B cell (primary cell): ENCODE data around the gene CCR2. TPM values are rescaled to one million over a fixed set of nuclear protein-coding genes. Genes with fewer than 3 reads are reported as not detected.
A peak's percentile ranks its signal among the peaks of the same experiment; 100 is the strongest.

Experiments used
- ATAC-seq: fragments of 200-7000 bp; cut with Tn5 transposase; one replicate; pipeline ENCODE4 v1.10.0; 2021; ENCODE audit warnings: low read depth, mild to moderate bottlenecking, moderate number of reproducible peaks, moderate library complexity
- CTCF ChIA-PET: fragments of 350-600 bp; sonication (Branson Sonifier 250); formaldehyde crosslinking; loops from one replicate; lab custom pipeline; 2021; ENCODE audit warnings: antibody characterized with exemption, inconsistent platforms; lab: Charles Lee
- POLR2A ChIA-PET: fragments of 350-600 bp; sonication (Branson Sonifier 250); formaldehyde crosslinking; loops from one replicate; lab custom pipeline; 2021; ENCODE audit warnings: antibody characterized with exemption; lab: Charles Lee
- DNase-seq: peaks from one replicate; pipeline ENCODE4 v3.0.0; 2013
- H2AFZ ChIP-seq: 2 replicates; pipeline ENCODE4 v1.6.1; 2012; ENCODE audit warnings: mild to moderate bottlenecking, low read depth, low read length; ENCODE audit not compliant: insufficient read depth, poor library complexity, severe bottlenecking
- H3K27ac ChIP-seq, 2 donors: 1 replicate in 1 of 2; 2 replicates in 1 of 2; pipeline ENCODE4 v1.5.1; 2012 to 2013; ENCODE audit warnings: low read length in 2 of 2, mild to moderate bottlenecking in 2 of 2, moderate library complexity in 1 of 2
- H3K27me3 ChIP-seq, 4 experiments: fragments of 200-600 bp in 1 of 4; sonication (generic) in 1 of 4; replicated peaks in 1 of 4; 1 replicate in 2 of 4; 2 replicates in 2 of 4; pipeline versions ENCODE4 v1.6.1 to v1.7.0; 2013 to 2016; ENCODE audit warnings: low read length in 3 of 4, mild to moderate bottlenecking in 2 of 4, mixed read lengths in 1 of 4, moderate library complexity in 1 of 4; ENCODE audit not compliant: insufficient read depth in 4 of 4, control insufficient read depth in 3 of 4; ENCODE audit errors: control extremely low read depth in 1 of 4
- H3K36me3 ChIP-seq, 2 experiments: replicated peaks in 1 of 2; 1 replicate in 1 of 2; 2 replicates in 1 of 2; pipeline versions ENCODE4 v1.6.1 to v1.7.1; 2013; ENCODE audit warnings: low read length in 1 of 2; ENCODE audit not compliant: insufficient read depth in 2 of 2, control insufficient read depth in 1 of 2; ENCODE audit errors: control extremely low read depth in 1 of 2, extremely low read depth in 1 of 2
- H3K4me1 ChIP-seq, 2 donors: fragments of 200-600 bp in 1 of 2; sonication (generic) in 1 of 2; 1 replicate in 1 of 2; 2 replicates in 1 of 2; pipeline versions ENCODE4 v1.5.1 to v1.6.1; 2013 to 2017; ENCODE audit warnings: low read length in 2 of 2; ENCODE audit not compliant: control insufficient read depth in 2 of 2, insufficient read depth in 2 of 2
- H3K4me2 ChIP-seq: replicated peaks from 2 replicates; pipeline ENCODE3; 2012; ENCODE audit warnings: mild to moderate bottlenecking, low read depth, low read length; ENCODE audit not compliant: poor library complexity, severe bottlenecking
- H3K4me3 ChIP-seq, 5 experiments: fragments of 200-600 bp in 1 of 5; sonication (generic) in 1 of 5; 1 replicate in 3 of 5; 2 replicates in 2 of 5; pipeline versions ENCODE4 v1.5.1 to v1.7.0; 2011 to 2016; ENCODE audit warnings: low read length in 4 of 5, mild to moderate bottlenecking in 4 of 5, low read depth in 2 of 5, control low read depth in 1 of 5, moderate library complexity in 1 of 5; ENCODE audit not compliant: insufficient read depth in 1 of 5; ENCODE audit errors: control extremely low read depth in 1 of 5, extremely low read depth in 1 of 5
- H3K79me2 ChIP-seq: fragments of 200-600 bp; sonication (generic); one replicate; pipeline ENCODE4 v1.6.0; 2016; ENCODE audit warnings: low read length; ENCODE audit not compliant: control insufficient read depth, insufficient read depth
- H3K9ac ChIP-seq: fragments of 200-600 bp; sonication (generic); 2 replicates; pipeline ENCODE4 v1.6.1; 2017; ENCODE audit warnings: mild to moderate bottlenecking, low read length, moderate library complexity
- H3K9me3 ChIP-seq, 3 donors: one replicate each; pipeline versions ENCODE4 v1.6.1 to v1.7.1; 2013; ENCODE audit warnings: low read length in 2 of 3; ENCODE audit not compliant: control insufficient read depth in 2 of 3, insufficient read depth in 1 of 3; ENCODE audit errors: control extremely low read depth in 1 of 3
- H4K20me1 ChIP-seq: 2 replicates; pipeline ENCODE4 v1.6.0; 2012; ENCODE audit warnings: mild to moderate bottlenecking, low read length; ENCODE audit not compliant: insufficient read depth, control insufficient read depth, poor library complexity, severe bottlenecking
- H3K27ac Mint-ChIP-seq: one replicate; pipeline ENCODE4 v1.8.0; 2021; ENCODE audit warnings: mixed read lengths
- H3K27me3 Mint-ChIP-seq: one replicate; pipeline ENCODE4 v1.8.0; 2021; ENCODE audit warnings: mixed read lengths
- H3K4me1 Mint-ChIP-seq: one replicate; pipeline ENCODE4 v1.8.0; 2021; ENCODE audit warnings: mixed read lengths
- H3K4me3 Mint-ChIP-seq: one replicate; pipeline ENCODE4 v1.8.0; 2021; ENCODE audit warnings: mixed read lengths
- H3K9me3 Mint-ChIP-seq: one replicate; pipeline ENCODE4 v1.8.0; 2022; ENCODE audit warnings: mixed read lengths; ENCODE audit not compliant: insufficient read depth
- CTCF ChIP-seq: fragments of 200-600 bp; IDR thresholded peaks from one replicate; pipeline ENCODE4 v1.8.0; 2022; ENCODE audit warnings: antibody characterized with exemption, mild to moderate bottlenecking
- EZH2 ChIP-seq: IDR thresholded peaks from 2 replicates; pipeline ENCODE4 v1.6.1; 2012; ENCODE audit warnings: borderline replicate concordance, low read depth, mild to moderate bottlenecking, moderate library complexity, low read length; ENCODE audit not compliant: insufficient read depth, poor library complexity, severe bottlenecking
- WGBS: methylation state at CpG from one replicate; pipeline ENCODE4 v1.1.5; 2013; ENCODE audit warnings: missing lambda C conversion rate; ENCODE audit not compliant: insufficient coverage; 5-methylcytosine and 5-hydroxymethylcytosine counted together
- intact Hi-C: fragments of 100-400 bp; cut with micrococcal nuclease; formaldehyde crosslinking; loops from one replicate; pipeline ENCODE4 v1.10.0; 2022
- polyA plus RNA-seq: library from polyadenylated mRNA; depleted of rRNA; stranded (reverse); fragments of >200 nt; gene quantifications from 2 replicates; pipeline ENCODE4 v1.2.3, GENCODE V29; 2012
- total RNA-seq, 2 donors: library from RNA; stranded (reverse); fragments of 120-200 nt in 1 of 2; gene quantifications; 1 replicate in 1 of 2; 2 replicates in 1 of 2; pipeline versions ENCODE4 v1.2.3 to v1.2.4, GENCODE V29; 2013 to 2022

CCR2 gene
- total and polyA plus RNA-seq, 2 donors (not counting 1 experiment from before 2014, with no cell fraction given), result 0.34 to 0.82 TPM

GRCh38 chr3:46407970-46408369 lies 54.1 kb downstream of the CCR2 start:
- H3K4me3 Mint-ChIP-seq, result peak overlapping the region; percentile 85
- no peaks in the 10 kb centered on the region for H4K20me1 ChIP-seq
- H3K4me1 Mint-ChIP-seq, result peaks cover 35% of the 10 kb centered on the region
- no peak for ATAC-seq
- ChIA-PET POLR2A (interaction anchor here (0.5 to 2.1 kb wide), 2 partner anchors 25 to 221 kb away, joined by 7 read pairs; no protein-coding TSS in a partner anchor), CTCF (interaction anchor here (1.2 kb wide), 1 partner anchor 25 kb away, joined by 7 read pairs; no protein-coding TSS in a partner anchor)
- H3K4me3 ChIP-seq, result peak overlapping the region in 1 of 5 experiments; percentile 74
- intact Hi-C loops, result no loop called here
- no peak for DNase-seq
- no peaks in the 10 kb centered on the region for H3K79me2 ChIP-seq
- peaks cover 27 to 30% of the 10 kb centered on the region in 2 donors for H3K4me1 ChIP-seq
- H3K9ac ChIP-seq, result peak overlapping the region; percentile 65
- 87% methylated on average over 6 of the region's 7 CpGs for WGBS
- no peak overlapping the region for H3K27ac Mint-ChIP-seq
- TF ChIP-seq CTCF, result no peak
- no peak for TF ChIP-seq EZH2
- no peak overlapping the region for H3K27ac ChIP-seq
- peaks cover 2% of the 10 kb centered on the region for H3K9me3 Mint-ChIP-seq
- H3K4me2 ChIP-seq, result peak overlapping the region; percentile 89
- H3K27me3 Mint-ChIP-seq, result no peaks in the 10 kb centered on the region
- no peaks in the 10 kb centered on the region for H3K36me3 ChIP-seq
- H3K27me3 ChIP-seq, result no peaks in the 10 kb centered on the region
- peaks cover 0 to 5% (median 0%) of the 10 kb centered on the region in 3 donors for H3K9me3 ChIP-seq
- peak overlapping the region; percentile 77 for H2AFZ ChIP-seq

- Mint-ChIP-seq H3K4me1 (peaks cover 35% of the 10 kb centered on the region), H3K9me3 (no peaks in the 10 kb centered on the region), H3K27ac (no peak overlapping the region), H3K4me3 (no peak overlapping the region), H3K27me3 (no peaks in the 10 kb centered on the region)
- Histone ChIP-seq H3K4me1 (peaks cover 27 to 30% of the 10 kb centered on the region in 2 donors), H2AFZ (no peak overlapping the region), H3K9me3 (peaks cover 0 to 5% (median 0%) of the 10 kb centered on the region in 3 donors), H3K27me3 (no peaks in the 10 kb centered on the region), H3K4me2 (no peak overlapping the region), H3K36me3 (no peaks in the 10 kb centered on the region), H3K27ac (no peak overlapping the region), H3K9ac (no peak overlapping the region), H3K79me2 (no peaks in the 10 kb centered on the region), H4K20me1 (no peaks in the 10 kb centered on the region), H3K4me3 (no peak overlapping the region)
- TF ChIP-seq CTCF, result no peak
- TF ChIP-seq EZH2, result no peak
- 100% methylated on average over 3 of the region's 7 CpGs for WGBS
- intact Hi-C loops, result no loop called here
- DNase-seq (no peak), ATAC-seq (no peak)
- CTCF ChIA-PET, result no interaction called here
- POLR2A ChIA-PET, result interaction anchor here (0.6 kb wide), 1 partner anchor 26 kb away, joined by 3 read pairs; no protein-coding TSS in a partner anchor
Observed at GRCh38 chr3:46408853-46409252, 54.9 kb downstream of the CCR2 start.
